ENCODE results near the gene DENND6B. TPM values are rescaled to one million over a fixed set of nuclear protein-coding genes. Genes with fewer than 3 reads are reported as not detected.

Gene DENND6B
- total RNA-seq, 1 experiment from 2014 or later = 4.0 TPM

GRCh38 chr22:50315289-50316113 is 11.3 kb downstream of the DENND6B start:
- Mint-ChIP-seq H3K27ac (ENCODE audit: low read depth, unreplicated experiment) (no peak overlapping the region), H3K27me3 (ENCODE audit: insufficient read depth, unreplicated experiment) (no peaks in the 10 kb centered on the region), H3K36me3 (ENCODE audit: insufficient read depth, unreplicated experiment) (no peaks in the 10 kb centered on the region), H3K4me1 (ENCODE audit: insufficient read depth, unreplicated experiment) (peaks cover 6% of the 10 kb centered on the region), H3K9me3 (ENCODE audit: unreplicated experiment) (no peaks in the 10 kb centered on the region), H3K4me3 (ENCODE audit: unreplicated experiment) (no peak overlapping the region)
- DNase-seq (ENCODE audit: unreplicated experiment) = no peak
- no TSS peak for BruUV-seq (replicated peaks)
- TF ChIP-seq CTCF (IDR thresholded peaks at IDR 0.05; ENCODE audit: unreplicated experiment) = no peak
- ChIA-PET POLR2A (interaction anchor here (1.4 kb wide), 1 partner anchor 11 kb away, joined by 4 read pairs; the partner anchor contains the start of gene DENND6B), CTCF (interaction anchor here (0.8 to 1.6 kb wide), 3 partner anchors 8 to 11 kb away, joined by 3 to 4 read pairs (median 3); no protein-coding TSS in a partner anchor)
- intact Hi-C loops (cut with micrococcal nuclease) = no loop called here

- no TSS peak for BruUV-seq (replicated peaks)
- no peak for TF ChIP-seq CTCF (IDR thresholded peaks at IDR 0.05; ENCODE audit: unreplicated experiment)
- Mint-ChIP-seq H3K4me1 (ENCODE audit: insufficient read depth, unreplicated experiment) (peaks cover 6% of the 10 kb centered on the region), H3K4me3 (ENCODE audit: unreplicated experiment) (no peak overlapping the region), H3K36me3 (ENCODE audit: insufficient read depth, unreplicated experiment) (no peaks in the 10 kb centered on the region), H3K27me3 (ENCODE audit: insufficient read depth, unreplicated experiment) (no peaks in the 10 kb centered on the region), H3K9me3 (ENCODE audit: unreplicated experiment) (no peaks in the 10 kb centered on the region), H3K27ac (ENCODE audit: low read depth, unreplicated experiment) (no peak overlapping the region)
- peak; percentile 55 for DNase-seq (ENCODE audit: unreplicated experiment)
- ChIA-PET CTCF (interaction anchor here (0.9 to 1.6 kb wide), 2 partner anchors 9 to 10 kb away, joined by 3 read pairs; no protein-coding TSS in a partner anchor), POLR2A (interaction anchor here (1.4 kb wide), 1 partner anchor 12 kb away, joined by 4 read pairs; the partner anchor contains the start of gene DENND6B)
- intact Hi-C loops (cut with micrococcal nuclease) = no loop called here
These were observed 12.1 kb downstream of the DENND6B start for GRCh38 chr22:50314455-50315288.

GRCh38 chr22:50314081-50314454 is 12.7 kb downstream of the DENND6B start:
- POLR2A ChIA-PET = interaction anchor here (1.4 kb wide), 1 partner anchor 12 kb away, joined by 4 read pairs; the partner anchor contains the start of gene DENND6B
- H3K9me3 Mint-ChIP-seq (ENCODE audit: unreplicated experiment) = no peaks in the 10 kb centered on the region
- intact Hi-C loops (cut with micrococcal nuclease) = no loop called here
- no peak overlapping the region for H3K27ac Mint-ChIP-seq (ENCODE audit: low read depth, unreplicated experiment)
- CTCF ChIA-PET = interaction anchor here (1.6 kb wide), 1 partner anchor 9 kb away, joined by 3 read pairs; no protein-coding TSS in a partner anchor
- H3K4me1 Mint-ChIP-seq (ENCODE audit: insufficient read depth, unreplicated experiment) = peaks cover 6% of the 10 kb centered on the region
- DNase-seq (ENCODE audit: unreplicated experiment) = no peak
- no peak overlapping the region for H3K4me3 Mint-ChIP-seq (ENCODE audit: unreplicated experiment)
- BruUV-seq (replicated peaks) = no TSS peak
- H3K36me3 Mint-ChIP-seq (ENCODE audit: insufficient read depth, unreplicated experiment) = no peaks in the 10 kb centered on the region
- TF ChIP-seq CTCF (IDR thresholded peaks at IDR 0.05; ENCODE audit: unreplicated experiment) = no peak
- no peaks in the 10 kb centered on the region for H3K27me3 Mint-ChIP-seq (ENCODE audit: insufficient read depth, unreplicated experiment)

GRCh38 chr22:50313600-50313999 is 13.2 kb downstream of the DENND6B start:
- no peak overlapping the region for H3K27ac Mint-ChIP-seq (ENCODE audit: low read depth, unreplicated experiment)
- H3K36me3 Mint-ChIP-seq (ENCODE audit: insufficient read depth, unreplicated experiment) = no peaks in the 10 kb centered on the region
- CTCF ChIA-PET = interaction anchor here (1.6 kb wide), 1 partner anchor 10 kb away, joined by 3 read pairs; no protein-coding TSS in a partner anchor
- H3K27me3 Mint-ChIP-seq (ENCODE audit: insufficient read depth, unreplicated experiment) = no peaks in the 10 kb centered on the region
- no peak overlapping the region for H3K4me3 Mint-ChIP-seq (ENCODE audit: unreplicated experiment)
- no peak for TF ChIP-seq CTCF (IDR thresholded peaks at IDR 0.05; ENCODE audit: unreplicated experiment)
- DNase-seq (ENCODE audit: unreplicated experiment) = no peak
- intact Hi-C loops (cut with micrococcal nuclease) = no loop called here
- POLR2A ChIA-PET = no interaction called here
- BruUV-seq (replicated peaks) = no TSS peak
- no peaks in the 10 kb centered on the region for H3K9me3 Mint-ChIP-seq (ENCODE audit: unreplicated experiment)
- H3K4me1 Mint-ChIP-seq (ENCODE audit: insufficient read depth, unreplicated experiment) = peaks cover 9% of the 10 kb centered on the region
